ENCODE measurements around the gene RAD23A. TPM values are rescaled to one million over a fixed set of nuclear protein-coding genes. Genes with fewer than 3 reads are reported as not detected.
"Not testable (repeated sequence)": the region's sequence is repeated elsewhere in the genome, so short reads cannot be mapped to it uniquely, and the experiment has no call there.

Gene RAD23A
- total RNA-seq, 1 donor from 2014 or later: 71.6 TPM

DNA sequence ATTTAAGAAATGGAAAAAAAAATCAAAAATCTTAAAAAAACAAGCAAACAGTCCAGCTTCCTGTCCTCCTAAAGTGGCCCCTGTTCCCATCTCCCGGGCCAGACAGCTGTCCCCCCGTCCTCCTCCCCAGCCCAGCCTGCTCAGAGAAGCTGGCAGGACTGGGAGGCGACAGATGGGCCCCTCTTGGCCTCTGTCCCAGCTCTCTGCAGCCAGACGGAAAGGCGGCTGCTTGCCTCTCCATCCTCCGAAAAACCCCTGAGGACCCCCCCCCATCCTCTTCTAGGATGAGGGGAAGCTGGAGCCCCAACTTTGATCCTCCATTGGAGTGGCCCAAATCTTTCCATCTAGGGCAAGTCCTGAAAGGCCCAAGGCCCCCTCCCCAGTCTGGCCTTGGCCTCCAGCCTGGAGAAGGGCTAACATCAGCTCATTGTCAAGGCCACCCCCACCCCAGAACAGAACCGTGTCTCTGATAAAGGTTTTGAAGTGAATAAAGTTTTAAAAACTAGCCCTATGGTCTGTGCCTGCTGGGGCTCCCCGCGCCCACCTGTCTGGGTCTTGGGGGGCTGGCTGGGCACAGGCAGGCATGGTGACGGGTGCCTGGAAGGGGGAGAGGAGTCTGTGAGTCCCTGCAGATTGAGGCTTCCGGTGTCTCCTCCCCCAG, 7.6 kb downstream of the RAD23A start:
- peak overlapping the region; percentile 99 for H3K27ac Mint-ChIP-seq (ENCODE audit: unreplicated experiment)
- peaks cover 22% of the 10 kb centered on the region for H3K36me3 Mint-ChIP-seq (ENCODE audit: low read depth)
- TF ChIP-seq, protein P1, sequence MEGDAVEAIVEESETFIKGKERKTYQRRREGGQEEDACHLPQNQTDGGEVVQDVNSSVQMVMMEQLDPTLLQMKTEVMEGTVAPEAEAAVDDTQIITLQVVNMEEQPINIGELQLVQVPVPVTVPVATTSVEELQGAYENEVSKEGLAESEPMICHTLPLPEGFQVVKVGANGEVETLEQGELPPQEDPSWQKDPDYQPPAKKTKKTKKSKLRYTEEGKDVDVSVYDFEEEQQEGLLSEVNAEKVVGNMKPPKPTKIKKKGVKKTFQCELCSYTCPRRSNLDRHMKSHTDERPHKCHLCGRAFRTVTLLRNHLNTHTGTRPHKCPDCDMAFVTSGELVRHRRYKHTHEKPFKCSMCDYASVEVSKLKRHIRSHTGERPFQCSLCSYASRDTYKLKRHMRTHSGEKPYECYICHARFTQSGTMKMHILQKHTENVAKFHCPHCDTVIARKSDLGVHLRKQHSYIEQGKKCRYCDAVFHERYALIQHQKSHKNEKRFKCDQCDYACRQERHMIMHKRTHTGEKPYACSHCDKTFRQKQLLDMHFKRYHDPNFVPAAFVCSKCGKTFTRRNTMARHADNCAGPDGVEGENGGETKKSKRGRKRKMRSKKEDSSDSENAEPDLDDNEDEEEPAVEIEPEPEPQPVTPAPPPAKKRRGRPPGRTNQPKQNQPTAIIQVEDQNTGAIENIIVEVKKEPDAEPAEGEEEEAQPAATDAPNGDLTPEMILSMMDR (IDR thresholded peaks at IDR 0.05): no peak
- H3K9me3 Mint-ChIP-seq (ENCODE audit: low read depth): no peaks in the 10 kb centered on the region
- H3K4me1 Mint-ChIP-seq (ENCODE audit: low read depth): peaks cover 67% of the 10 kb centered on the region
- H3K27me3 Mint-ChIP-seq (ENCODE audit: low read depth): no peaks in the 10 kb centered on the region
- H3K4me3 Mint-ChIP-seq (ENCODE audit: unreplicated experiment): peak overlapping the region; percentile 45
- no peak for DNase-seq (ENCODE audit: low spot score)

DNA sequence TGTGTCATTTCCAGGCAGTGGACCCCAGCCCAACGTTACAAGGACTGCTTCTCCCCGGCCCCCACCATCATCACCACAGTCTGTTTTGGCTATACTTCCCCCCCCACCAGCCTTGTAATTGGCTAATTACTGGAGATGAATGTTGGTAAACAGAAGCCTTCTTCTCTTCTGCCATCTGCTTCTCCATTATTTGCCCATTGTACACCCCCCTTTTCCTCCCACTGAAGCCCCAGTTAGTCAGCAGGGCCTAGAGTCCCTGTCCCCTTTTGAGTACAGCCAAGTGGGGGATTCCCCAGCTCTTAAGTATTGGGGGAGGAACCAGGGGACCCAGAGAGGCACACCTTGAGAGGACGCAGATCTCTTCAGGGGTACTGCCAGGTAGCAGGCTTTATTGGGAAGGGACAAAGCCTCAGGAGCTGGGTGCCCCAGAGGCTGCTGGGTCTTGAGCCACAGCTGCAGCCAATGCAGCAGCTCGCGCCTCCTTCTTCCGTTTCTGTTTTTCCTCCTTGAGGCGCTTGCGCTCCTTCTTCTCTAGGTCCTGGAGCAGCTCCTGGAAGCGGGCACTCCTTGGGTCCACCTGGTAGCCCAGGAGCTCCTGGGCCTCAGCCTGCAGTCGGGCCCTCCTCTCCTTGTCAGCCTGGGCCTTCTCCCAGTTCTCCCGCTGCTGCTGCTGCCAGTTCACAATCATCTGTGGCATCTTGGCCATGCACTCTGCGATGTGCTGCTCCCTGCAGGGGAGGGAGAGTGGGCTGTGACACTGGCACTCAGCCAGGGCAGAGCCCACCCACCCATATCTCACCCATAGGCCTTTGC, 8.3 kb downstream of the RAD23A start:
- DNase-seq (ENCODE audit: low spot score): no peak
- H3K4me1 Mint-ChIP-seq (ENCODE audit: low read depth): peaks cover 67% of the 10 kb centered on the region
- H3K4me3 Mint-ChIP-seq (ENCODE audit: unreplicated experiment): peak overlapping the region; percentile 20
- H3K27me3 Mint-ChIP-seq (ENCODE audit: low read depth): no peaks in the 10 kb centered on the region
- TF ChIP-seq, protein P1 (IDR thresholded peaks at IDR 0.05): no peak
- H3K9me3 Mint-ChIP-seq (ENCODE audit: low read depth): no peaks in the 10 kb centered on the region
- H3K27ac Mint-ChIP-seq (ENCODE audit: unreplicated experiment): peak overlapping the region; percentile 99
- peaks cover 18% of the 10 kb centered on the region for H3K36me3 Mint-ChIP-seq (ENCODE audit: low read depth)

DNA sequence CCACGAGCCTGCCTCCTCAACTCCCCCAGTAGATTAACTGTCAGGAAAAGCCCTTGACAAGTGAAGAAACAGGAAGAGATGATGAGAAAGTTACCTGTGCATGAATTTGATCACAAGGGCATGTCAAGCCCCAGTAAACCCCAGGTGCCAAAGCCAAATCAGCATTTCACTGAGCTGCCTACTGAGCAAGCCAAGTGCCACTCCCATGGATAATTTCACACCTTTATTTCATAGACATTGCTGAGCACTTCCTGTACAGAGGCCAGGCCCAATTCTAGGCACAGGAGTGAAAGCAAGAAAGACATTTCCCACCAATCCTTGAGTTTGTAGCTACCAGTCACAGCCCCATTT, 8.9 kb downstream of the RAD23A start:
- H3K27me3 Mint-ChIP-seq (ENCODE audit: low read depth): no peaks in the 10 kb centered on the region
- peak overlapping the region; percentile 99 for H3K27ac Mint-ChIP-seq (ENCODE audit: unreplicated experiment)
- H3K36me3 Mint-ChIP-seq (ENCODE audit: low read depth): peaks cover 18% of the 10 kb centered on the region
- no peaks in the 10 kb centered on the region for H3K9me3 Mint-ChIP-seq (ENCODE audit: low read depth)
- TF ChIP-seq, protein P1 (IDR thresholded peaks at IDR 0.05): no peak
- H3K4me3 Mint-ChIP-seq (ENCODE audit: unreplicated experiment): peak overlapping the region; percentile 20
- H3K4me1 Mint-ChIP-seq (ENCODE audit: low read depth): peaks cover 67% of the 10 kb centered on the region
- DNase-seq (ENCODE audit: low spot score): no peak

DNA sequence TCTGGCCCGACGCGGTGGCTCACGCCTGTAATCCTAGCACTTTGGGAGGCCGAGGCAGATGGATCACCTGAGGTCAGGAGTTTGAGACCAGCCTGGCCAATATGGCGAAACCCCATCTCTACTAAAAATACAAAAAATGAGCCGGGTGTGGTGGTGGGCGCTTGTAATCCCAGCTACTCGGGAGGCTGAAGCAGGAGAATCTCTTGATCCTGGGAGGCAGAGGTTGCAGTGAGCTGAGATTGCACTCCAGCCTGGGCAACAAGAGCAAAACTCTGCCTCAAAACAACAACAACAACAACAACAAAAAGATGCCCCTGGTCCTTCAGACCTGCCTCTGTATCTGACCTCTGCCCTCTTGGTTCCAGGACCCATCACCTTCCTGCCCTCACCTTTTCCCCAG, 9.9 kb downstream of the RAD23A start:
- H3K9me3 Mint-ChIP-seq (ENCODE audit: low read depth): not testable (repeated sequence)

DNA sequence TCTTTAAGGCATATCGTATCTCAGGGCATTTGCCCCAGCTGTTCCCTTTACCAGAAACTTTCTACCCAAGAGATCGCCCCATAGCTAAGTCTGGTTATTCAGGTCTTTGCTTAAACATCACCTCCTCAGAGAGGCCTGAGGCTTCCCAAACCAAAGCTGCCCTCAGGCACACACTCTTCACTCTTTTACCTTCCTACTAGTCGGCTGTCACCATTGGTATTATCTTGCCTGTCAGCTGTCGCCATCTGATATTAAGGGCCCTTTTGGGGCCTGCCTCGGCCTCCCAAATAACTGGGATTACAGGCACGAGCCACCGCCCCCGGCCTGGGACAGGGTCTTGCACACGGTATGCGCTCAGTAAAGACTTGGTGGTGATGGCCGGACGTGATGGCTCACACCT, 10.3 kb downstream of the RAD23A start:
- TF ChIP-seq, protein P1 (IDR thresholded peaks at IDR 0.05): no peak
- Mint-ChIP-seq H3K36me3 (ENCODE audit: low read depth) (peaks cover 11% of the 10 kb centered on the region), H3K27me3 (ENCODE audit: low read depth) (no peaks in the 10 kb centered on the region)

More for the DNA sequence above, 9.9 kb downstream of the RAD23A start:
- Mint-ChIP-seq H3K4me3 (ENCODE audit: unreplicated experiment) (peak overlapping the region; percentile 83), H3K4me1 (ENCODE audit: low read depth) (peaks cover 62% of the 10 kb centered on the region), H3K27ac (ENCODE audit: unreplicated experiment) (peak overlapping the region; percentile 90), H3K36me3 (ENCODE audit: low read depth) (peaks cover 13% of the 10 kb centered on the region)
- not testable (repeated sequence) for DNase-seq (ENCODE audit: low spot score); H3K27me3 Mint-ChIP-seq (ENCODE audit: low read depth)

More for the DNA sequence above, 10.3 kb downstream of the RAD23A start:
- Mint-ChIP-seq H3K27ac (ENCODE audit: unreplicated experiment) (peak overlapping the region; percentile 90), H3K4me3 (ENCODE audit: unreplicated experiment) (peak overlapping the region; percentile 83), H3K9me3 (ENCODE audit: low read depth) (no peaks in the 10 kb centered on the region), H3K4me1 (ENCODE audit: low read depth) (peaks cover 59% of the 10 kb centered on the region)
- DNase-seq (ENCODE audit: low spot score): no peak
